Activated CD4-positive, alpha-beta T cell treated with anti-CD3 and anti-CD28 coated beads, Interleukin-2, Interleukin-6, amounts not matched to agents 100 ng/mL and 50 ng/mL, durations not matched to agents 16 hours and 8 hours (primary cell): Measurements from ENCODE around the gene HSP90AA1.
"Not testable (repeated sequence)": the region's sequence is repeated elsewhere in the genome, so short reads cannot be mapped to it uniquely, and the experiment has no call there.

Experiments used
- DNase-seq: peaks from one replicate; pipeline ENCODE4 v3.0.0-alpha.2; 2020

HSP90AA1 gene

DNA sequence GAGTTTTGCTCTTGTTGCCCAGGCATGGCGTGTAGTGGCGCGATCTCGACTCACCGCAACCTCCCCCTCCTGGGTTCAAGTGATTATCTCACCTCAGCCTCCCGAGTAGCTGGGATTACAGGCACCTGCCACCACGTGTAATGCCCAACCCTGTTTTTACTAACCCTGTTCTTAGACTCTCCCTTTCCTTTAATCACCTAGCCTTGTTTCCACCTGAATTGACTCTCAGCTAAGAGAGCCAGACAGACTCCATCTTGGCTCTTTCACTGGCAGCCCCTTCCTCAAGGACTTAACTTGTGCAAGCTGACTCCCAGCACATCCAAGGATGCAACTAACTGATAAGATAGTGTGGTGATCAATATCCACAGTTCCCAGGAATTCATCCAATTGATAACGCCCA is 22.3 kb downstream of the HSP90AA1 start:
- DNase-seq: not testable (repeated sequence)

DNA sequence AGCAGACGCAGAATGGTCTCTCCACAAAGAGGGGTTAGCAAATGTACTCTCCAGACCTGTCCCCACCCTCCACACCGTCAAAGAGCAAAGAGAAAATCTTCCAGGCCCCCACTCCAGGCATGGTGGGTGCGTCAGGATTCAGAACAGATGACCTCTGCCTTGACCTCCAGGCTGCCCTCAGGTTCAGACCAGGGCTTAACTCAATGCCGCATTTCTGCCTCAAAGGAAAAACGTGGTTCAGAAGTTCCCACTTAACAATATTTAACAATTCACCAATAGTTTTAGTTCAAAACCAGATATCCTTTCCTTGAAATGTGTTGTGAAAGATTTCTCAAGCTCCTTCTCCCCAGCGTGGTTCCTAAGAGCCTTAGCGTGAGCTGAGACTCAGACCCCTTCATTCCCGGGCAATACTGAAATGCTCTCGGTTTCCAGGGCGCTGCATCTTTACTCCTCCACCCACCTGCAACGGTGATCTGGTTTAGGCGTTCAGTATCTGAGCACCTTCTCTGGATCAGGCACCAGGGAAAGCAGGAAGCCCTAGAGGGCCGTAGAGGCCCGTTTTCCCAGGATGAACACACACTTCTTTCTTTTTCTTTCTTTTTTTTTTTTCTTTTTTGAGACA is 22.9 kb downstream of the HSP90AA1 start:
- DNase-seq: no peak

DNA sequence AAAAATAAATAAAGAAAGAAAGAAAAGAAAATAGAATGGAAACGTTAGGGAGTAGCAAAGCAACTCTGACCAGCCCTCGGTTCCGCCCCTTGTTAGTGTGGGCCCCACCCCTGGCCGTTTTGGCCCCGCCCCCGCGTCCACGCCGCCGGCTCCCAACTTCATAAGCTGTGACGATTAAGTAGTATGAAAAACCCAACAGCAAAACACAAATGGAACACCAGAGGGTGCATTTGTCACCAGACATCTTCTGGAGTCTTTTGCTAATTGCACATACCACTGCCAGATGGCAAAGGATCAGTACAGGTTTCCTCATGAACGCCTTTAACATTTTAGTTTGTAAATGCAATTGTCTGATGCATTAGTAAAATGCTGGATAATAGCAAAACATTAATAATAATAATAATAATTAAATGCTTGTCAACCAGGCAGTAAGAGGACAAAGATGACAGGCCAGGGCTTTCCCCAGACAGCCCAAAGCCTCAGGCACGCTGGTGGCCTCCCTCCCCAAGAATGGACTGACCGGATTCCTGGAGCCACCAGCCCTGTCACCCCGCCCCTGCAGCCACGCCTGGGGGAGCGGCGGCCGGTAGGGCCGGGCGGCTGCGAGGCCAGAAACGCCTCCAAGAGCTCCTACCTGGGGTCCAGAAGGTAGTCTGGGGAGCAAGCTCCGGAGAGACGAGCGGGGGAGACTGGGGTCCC is 23.6 kb downstream of the HSP90AA1 start:
- peak; percentile 82 for DNase-seq

DNA sequence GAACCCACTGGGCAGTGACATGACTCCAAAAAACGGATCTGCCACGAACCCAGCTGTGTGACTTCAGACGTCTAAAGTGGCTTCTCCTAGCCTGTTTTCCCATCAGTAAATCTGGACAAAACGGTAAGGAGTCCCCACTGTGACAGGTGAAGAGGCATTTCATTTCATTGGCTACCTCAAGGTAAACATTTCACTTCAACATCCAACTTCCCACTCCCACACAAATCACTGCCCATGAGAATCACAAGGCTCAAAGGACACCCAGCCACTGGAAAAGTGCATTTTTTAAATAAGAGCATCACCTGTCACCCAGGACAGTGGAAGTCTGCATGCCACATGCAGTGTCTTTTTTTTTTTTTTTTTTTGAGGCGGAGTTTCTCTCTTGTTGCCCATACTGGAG is 27.9 kb downstream of the HSP90AA1 start:
- DNase-seq: no peak

DNA sequence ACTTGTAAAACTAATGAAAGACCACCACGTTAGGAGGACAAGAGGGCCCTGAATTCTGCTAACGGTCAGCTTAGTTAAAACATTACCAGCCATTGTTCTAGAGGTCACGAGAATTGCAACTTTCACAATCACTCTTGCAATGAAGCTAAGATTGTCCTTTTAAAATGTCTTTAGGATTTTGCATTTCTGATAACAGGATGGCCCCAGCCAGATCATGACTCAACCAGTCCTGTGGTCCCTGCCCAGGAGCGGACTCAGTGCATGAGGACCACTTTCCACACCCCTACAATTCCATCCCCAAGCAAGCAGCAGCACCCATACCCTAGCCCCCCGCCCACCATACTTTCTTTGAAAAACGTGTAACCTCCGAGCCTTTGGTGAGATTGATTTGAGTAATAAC is 28.7 kb downstream of the HSP90AA1 start:
- no peak for DNase-seq

DNA sequence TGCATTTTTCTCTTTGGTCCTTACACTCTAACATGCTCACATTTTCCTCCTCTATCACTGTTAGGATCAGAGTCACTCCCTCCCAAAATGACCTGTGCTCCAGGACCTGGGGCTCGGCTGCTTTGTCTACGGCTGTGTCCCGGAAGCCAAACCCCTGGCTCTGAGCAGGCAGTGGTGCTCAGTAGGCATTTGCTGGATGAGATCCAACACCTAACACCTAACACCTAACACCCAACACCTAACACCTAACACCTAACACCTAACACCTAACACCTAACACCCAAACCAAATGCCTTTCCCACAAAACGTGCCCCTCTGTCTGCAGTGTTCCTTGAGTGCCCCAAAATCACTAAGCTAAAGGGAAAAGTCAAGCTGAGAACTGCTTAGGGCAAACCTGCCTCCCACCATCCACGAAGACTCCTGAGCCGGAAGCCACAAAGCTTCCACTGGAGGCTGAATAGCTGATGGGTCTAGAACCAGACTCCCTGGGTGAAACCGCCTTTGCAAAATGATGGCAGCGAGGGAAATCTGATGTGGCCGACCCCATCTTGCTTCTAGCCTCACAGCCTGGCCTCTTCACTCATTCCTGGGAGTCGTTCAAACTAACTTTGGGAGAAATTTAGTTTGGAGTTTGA is 29.2 kb downstream of the HSP90AA1 start:
- DNase-seq: no peak

DNA sequence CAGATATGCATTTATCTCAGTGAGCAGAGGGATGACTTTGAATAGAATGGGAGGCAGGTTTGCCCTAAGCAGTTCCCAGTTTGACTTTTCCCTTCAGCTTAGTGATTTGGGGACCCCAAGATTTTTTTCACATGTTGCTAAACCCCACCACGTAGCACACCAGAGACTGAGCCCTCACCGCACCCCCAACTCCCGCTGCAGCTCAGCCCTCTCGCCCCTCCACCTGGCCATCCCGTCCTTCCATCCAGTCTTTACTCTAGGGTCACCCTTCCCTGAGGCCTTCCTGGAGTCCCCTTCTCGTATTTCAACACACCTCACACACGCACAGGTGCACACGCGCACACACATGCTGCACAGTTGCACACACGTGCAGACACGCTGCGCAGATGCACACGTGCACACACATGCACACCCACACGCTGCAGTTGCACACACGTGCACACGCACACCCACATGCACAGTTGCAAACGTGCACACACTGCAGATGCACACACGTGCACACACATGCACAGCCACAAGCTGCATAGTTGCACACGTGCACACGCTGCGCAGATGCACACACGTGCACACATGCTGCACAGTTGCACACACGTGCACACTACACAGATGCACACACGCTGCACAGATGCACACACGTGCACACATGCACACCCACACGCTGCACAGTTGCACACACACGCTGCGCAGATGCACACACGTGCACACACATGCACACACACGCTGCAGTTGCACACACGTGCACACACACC is 30.0 kb downstream of the HSP90AA1 start:
- DNase-seq: no peak

DNA sequence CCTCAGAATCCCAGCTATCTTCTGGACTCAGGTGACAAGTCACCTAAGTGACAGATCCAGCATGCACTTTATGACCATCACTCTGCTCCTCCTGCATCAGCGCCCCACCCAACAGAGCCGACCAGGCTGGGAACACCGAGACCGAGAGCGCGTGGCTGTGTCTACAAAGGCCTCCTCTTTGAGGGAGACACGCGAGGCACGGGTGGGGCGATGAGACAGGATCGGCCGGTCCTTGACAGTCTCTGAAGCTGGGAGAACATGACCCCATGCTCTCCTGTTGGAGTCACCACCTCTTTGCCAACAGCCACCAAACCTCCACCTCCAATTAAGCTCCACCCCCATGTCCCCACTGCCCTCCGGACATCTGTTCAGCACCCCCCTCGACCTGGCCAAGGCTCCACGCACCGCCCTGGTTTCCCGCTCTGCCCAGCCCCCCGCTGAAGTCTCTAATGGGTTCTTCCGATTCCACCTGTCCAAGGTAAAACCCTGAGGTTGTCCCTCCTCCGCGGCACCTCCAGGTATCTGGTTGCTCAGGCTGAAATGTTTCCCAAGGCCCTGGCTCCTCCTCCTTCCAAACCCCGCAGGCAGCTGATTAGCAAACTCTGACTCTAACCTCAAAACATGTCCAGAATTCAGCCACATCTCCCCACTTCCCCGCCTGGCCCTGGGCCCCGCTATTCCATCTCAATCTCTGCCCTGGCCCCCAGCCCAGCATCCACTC is 31.5 kb downstream of the HSP90AA1 start:
- DNase-seq: no peak

DNA sequence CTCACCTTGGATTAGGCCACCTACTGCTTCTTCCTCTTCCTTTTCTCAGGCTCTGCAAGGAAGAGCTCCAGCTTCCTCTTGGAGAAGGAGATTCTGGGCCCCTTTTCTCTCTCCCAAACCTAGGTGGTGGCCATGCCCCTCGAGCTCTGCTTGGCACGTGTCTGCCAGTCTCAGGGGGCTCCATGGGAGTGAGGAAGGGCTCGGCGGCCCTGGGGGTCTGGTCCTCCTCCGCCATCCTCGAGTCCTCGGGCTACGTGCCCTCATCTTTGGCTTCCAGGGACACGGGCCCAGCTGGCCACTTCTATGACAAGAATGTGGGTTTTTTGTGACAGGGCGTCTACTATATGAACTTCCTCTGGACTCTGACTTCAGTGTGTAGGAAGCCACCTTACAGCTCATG is 34.3 kb downstream of the HSP90AA1 start:
- no peak for DNase-seq

DNA sequence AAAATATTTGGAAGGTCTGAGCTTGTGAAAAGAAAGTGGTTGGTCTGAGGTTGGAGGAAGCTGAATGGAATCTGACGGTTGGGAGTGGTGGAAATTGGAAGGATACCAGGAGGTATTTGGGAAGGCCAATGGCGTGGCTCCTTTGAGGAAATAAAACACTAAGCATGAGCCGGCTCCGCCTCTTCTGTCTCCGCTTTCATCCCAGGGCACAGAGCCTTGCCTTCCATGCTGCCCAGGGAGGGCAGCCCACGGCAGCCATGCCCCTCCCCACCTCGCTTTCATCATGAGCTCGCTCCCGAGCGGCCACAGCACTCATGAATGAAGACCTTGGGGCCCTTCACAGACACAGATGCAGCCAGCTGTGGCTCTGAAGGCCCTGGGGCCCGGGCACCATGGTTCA is 36.2 kb downstream of the HSP90AA1 start:
- no peak for DNase-seq

DNA sequence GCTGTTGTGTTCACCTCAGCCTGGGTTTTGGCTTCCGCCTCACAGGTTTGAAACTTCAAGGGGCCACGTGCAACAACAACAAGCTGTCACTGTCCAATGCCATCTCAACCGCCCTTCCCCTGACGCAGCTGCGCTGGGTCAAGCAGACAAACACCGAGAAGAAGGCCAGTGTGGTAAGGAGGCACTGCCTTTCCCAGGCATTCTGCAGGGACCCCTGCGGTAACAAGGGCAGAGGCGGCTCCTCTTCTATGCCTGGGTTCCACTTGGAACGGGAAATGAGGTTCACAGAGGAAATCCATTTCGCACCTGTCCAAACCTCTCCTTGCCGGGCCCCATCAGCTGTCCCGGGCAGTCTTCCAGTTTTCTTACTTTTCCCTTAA is 36.8 kb downstream of the HSP90AA1 start:
- DNase-seq: no peak

DNA sequence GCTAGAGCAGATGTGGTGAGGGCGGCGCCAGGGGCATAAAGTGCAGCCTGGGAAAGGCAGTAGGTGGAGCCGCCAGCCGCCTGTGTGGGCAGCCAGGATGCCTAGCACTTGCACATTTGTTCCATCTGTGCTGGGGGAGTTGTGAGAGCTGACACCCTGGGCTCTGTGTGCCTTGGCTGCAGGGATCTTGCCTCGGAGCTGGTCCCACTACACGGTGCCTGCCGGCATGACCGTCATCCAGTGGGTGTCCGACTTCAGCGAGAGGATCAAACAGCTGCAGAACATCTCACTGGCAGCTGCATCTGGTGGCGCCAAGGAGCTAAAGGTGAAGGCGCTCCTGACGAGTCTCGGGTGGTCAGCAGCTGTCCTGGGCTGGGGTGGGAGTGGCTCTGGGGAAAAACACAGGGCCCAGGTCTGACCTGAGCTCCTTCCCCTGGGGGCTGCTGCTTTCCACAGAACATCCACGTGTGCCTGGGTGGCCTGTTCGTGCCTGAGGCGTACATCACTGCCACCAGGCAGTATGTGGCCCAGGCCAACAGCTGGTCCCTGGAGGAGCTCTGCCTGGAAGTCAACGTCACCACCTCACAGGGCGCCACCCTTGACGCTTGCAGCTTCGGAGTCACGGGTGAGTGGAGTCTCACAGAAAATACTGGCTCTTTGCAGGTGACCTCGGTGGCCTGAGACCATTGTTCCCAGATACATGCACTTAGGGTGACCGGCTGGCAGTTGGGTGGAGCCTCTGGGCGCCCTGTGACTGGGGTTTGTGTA is 37.4 kb downstream of the HSP90AA1 start:
- DNase-seq: no peak

DNA sequence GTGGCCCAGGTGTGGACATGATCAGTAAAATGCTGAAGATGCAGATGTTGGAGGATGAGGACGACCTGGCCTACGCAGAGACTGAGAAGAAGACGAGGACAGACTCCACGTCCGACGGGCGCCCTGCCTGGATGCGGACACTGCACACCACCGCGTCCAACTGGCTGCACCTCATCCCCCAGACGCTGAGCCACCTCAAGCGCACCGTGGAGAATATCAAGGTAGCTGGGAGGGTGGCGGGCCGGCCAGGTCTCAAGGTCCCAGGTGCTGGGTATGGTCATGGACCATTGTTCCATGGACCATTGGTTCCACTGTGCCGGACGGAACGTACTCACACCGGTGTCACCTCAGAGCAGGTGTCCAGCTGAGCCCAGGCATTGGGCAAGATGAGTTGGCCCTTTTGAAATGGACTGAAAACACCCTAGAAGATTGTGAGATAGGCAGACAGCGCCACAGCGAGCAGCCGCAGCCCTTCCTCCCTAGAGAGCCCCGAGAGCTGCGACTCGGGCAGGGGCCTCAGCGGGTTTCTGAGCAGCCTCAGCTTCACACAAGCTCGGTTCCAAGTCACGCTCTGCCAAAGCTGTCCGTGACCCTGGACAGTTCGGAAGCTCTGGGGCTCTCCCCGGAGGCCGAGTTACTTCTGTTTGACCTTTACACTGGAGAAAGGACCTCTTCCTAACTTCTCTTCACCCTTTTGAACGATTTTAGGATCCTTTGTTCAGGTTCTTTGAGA is 38.9 kb downstream of the HSP90AA1 start:
- DNase-seq: no peak

DNA sequence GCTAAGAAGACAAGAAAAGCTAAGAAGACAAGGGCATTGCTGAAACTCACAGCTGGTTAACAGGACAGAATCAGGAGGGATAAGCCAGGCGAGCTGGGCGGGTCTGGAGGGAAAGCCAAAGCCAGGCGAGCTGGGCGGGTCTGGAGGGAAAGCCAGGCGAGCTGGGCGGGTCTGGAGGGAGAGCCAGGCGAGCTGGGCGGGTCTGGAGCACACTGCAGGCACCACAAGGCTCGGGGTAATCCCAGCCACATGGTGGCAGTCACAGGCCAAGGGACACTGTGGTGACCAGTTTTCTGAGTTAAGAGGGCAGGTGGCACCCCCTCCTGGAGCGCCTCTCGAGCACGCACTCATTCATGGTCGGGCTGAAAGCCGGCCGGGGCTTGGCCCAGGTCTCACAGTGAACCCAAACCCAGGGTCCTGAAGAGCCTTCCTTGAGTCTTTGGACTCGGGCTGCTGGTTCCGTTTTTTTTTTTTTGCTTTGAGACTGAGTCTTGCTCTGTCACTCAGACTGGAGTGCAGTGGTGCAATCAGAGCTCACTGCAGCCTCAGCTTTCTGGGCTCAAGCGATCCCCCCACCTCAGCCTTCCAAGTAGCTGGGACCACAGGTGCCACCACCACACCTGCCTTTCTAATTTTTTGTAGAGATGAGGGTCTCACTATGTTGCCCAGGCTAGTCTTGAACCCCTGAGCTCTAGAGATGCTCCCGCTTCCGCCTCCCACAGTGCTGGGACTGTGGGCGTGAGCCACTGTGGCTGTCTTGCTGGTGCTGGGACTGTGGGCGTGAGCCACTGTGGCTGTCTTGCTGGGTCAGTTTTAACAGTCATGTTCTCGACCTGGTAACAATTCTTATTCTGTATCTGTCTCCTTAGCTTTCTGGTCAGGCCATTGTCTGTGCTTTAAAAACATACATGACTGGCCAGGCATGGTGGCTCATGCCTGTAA is 40.2 kb downstream of the HSP90AA1 start:
- DNase-seq: peak; percentile 19

DNA sequence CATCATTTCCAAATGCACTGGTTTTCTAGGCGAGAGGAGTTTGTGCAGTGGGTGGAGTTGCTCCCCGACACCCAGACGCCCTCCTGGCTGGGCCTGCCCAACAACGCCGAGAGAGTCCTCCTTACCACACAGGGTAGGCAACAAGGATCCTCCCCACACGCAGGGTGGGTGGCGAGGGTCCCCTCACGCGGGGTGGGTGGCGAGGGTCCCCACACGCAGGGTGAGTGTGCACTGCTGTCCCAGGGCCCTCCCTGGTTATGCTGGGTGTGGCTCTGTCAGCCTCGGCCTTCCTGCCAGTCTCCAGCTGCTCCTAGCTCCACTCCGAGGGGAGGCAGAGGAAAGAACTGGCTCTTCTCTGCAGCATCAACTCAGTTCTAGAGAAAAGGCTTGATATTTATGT is 42.3 kb downstream of the HSP90AA1 start:
- DNase-seq: no peak

DNA sequence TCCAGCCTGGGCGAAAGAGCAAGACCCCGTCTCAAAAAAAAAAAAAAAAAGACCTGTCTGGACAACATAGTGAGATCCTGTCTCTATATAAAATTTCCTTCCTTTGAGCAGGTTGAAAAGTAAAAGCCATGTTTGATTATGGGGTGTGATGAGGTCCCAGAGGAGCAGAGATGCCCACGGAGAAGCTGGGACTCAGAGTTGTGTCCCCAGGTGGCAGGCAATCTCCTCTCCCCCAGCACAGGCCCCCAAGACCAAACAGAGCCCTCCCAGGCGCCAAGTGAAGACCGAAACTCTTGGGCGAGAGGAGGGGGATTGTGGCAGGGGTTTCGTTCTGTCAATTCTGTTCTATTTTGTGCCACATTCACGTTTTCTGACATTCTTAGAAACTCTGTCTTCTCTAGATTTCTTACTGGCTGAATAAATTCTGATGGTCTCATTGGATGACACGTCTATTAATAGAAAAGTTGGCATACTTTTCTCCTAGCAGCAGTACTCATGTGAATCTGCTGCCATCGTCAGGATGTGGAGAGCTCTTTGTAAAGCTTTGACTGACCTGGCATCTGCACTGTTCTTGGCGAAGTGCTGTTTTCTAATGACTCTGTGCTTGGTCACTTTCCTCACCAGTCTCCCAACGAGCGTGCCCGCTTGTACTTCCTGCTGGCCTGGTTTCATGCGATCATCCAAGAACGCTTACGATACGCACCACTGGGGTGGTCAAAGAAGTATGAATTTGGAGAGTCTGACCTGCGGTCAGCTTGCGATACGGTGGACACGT is 43.4 kb downstream of the HSP90AA1 start:
- DNase-seq: no peak

DNA sequence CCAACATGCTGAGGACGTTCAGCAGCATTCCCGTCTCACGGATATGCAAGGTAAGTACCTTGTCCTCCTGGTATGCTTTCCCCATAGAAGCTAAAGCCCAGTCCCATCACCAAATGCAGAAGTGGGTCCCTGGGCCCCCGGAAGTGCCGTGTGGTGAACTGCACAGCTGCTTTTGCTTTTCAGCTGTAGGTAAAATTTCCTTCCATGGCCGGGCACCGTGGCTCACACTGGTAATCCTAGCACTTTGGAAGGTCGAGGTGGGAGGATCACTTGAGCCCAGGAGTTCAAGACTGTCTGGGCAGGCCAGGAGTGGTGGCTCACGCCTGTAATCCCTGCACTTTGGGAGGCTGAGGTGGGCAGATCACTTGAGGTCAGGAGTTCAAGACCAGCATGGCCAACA is 44.1 kb downstream of the HSP90AA1 start:
- DNase-seq: no peak

DNA sequence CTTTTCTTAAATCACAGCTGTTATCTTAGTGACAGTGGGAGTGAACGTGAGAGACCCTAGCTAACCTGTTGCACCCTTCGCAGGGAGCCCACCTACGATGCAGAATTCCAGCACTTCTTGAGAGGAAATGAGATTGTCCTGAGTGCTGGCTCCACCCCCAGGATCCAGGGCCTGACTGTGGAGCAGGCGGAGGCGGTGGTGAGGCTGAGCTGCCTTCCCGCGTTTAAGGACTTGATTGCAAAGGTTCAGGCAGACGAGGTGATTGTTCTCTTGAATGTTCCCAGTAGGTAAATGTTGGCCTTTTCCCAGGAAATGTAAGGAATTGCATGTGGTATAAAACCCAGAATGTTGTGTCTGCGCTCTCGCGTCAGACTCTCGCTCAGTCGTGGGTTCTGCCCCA is 46.7 kb downstream of the HSP90AA1 start:
- DNase-seq: no peak

DNA sequence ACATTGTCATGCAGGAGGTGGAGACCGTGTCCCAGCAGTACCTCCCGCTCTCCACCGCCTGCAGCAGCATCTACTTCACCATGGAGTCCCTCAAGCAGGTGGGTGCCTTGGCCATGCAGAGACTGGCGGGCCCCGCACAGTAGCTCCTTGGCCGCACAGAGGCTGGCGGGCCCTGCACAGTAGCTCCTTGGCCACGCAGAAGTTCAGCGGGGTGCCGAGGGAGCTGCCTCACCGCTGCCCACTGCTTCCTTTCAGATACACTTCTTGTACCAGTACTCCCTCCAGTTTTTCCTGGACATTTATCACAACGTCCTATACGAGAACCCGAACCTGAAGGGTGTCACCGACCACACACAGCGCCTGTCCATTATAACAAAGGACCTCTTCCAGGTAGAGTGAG is 47.7 kb downstream of the HSP90AA1 start:
- no peak for DNase-seq

DNA sequence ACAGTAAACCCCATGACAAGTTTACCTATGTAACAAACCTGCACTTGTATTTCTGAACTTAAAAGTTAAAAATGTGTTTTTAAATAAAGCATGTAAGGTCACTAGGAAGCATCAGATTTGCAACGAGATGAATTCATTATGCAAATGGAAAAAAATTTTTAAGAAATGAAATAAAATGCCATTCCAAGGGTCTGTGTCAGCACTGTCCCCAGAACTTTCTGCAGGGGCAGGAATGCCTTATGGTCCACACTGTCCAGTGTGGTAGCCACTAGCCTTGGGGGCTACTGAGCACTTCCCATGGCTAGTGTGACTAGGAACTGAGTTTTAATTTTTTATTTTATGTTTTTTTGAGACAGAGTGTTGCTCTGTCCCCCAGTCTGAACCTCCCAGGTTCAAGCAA is 49.2 kb downstream of the HSP90AA1 start:
- no peak for DNase-seq
